GM19324 (cell line): ENCODE data around the gene CLK3.
"Not testable (repeated sequence)": the region's sequence is repeated elsewhere in the genome, so short reads cannot be mapped to it uniquely, and the experiment has no call there.

Experiments used
- ATAC-seq: cut with Tn5 transposase; IDR thresholded peaks from one replicate; pipeline ENCODE4 v1.9.1; 2021; ENCODE audit warnings: mild to moderate bottlenecking, moderate library complexity; ENCODE audit not compliant: unreplicated experiment, low FRiP score

CLK3 gene

DNA sequence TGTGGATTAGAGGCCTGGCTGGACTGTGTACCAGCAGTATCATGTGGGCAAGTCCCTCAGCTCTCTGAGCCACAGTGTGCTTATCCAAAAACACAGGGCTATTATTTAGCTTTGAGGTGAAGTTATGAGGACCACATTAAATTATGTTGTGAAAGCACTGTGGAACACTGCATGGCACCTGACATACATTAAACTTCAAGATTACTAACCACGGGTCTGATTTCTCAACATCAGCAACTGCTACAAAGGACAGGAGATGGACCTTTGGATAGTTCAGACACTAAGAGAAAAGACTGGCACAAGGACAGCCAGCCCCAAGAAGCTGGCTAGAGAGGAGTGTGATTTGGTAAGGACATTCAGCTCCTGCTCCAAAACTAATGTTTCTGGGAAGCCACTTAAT lies 21.3 kb downstream of the CLK3 start:
- no peak for ATAC-seq

DNA sequence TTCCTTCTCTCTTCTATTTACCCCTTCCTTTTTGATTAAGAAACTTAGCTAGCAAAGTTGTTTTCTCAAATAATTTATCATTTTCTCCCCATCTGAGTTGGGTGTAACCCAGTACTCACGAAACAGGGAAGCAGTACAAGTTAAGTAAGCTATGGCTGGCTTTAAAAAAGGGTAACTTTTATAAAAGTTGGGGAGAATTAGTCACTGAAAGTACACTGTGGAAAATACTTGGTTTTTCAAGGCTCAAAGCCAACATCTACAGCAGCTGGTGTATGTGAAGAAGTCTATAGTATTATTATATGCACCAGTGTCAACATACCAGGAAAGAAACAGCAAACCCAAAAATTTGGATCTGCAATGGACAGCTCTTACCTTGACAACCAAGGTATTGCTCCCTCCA lies 25.5 kb downstream of the CLK3 start:
- no peak for ATAC-seq

GRCh38 chr15:74642348-74642733 lies 26.7 kb downstream of the CLK3 start:
- no peak for ATAC-seq

GRCh38 chr15:74642734-74643664 lies 27.4 kb downstream of the CLK3 start:
- no peak for ATAC-seq

GRCh38 chr15:74643665-74644204 lies 28.1 kb downstream of the CLK3 start:
- ATAC-seq: no peak

- no peak for ATAC-seq
Measured at GRCh38 chr15:74646480-74646879, 30.8 kb downstream of the CLK3 start.

GRCh38 chr15:74648051-74648842 lies 32.6 kb downstream of the CLK3 start:
- ATAC-seq: no peak

- ATAC-seq: no peak
Measured at GRCh38 chr15:74651242-74651741, 35.7 kb downstream of the CLK3 start.

GRCh38 chr15:74653426-74654102 lies 37.9 kb downstream of the CLK3 start:
- no peak for ATAC-seq

GRCh38 chr15:74655424-74655823 lies 39.8 kb downstream of the CLK3 start:
- ATAC-seq: no peak

DNA sequence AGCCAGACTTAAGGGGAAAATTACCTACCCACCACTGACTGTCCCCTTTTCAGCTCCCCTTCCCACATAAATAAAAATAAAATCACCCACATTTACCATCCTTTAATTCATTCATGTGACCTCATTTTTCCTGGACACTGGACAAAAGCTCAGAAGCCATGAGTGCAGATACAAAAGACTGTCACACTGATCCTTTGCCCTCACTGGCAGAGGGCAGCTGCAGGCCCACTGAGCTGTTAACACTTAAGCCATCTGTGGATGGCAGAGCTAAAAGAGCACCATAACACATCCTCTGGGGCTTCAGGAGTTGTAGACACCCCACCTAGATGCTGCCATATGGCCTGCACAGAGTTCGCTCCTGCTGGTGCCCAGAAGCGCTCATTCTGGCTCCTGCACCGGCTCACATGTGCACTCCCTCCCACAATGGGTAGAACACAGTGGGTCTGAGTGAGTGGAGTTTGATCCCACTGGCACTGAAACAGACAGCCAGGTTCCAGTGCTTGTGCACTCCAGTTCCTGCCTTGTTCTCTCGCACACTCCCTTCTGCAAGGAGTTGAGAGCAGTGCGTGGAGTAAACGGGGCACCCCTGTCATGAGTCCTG lies 41.4 kb downstream of the CLK3 start:
- ATAC-seq: no peak

DNA sequence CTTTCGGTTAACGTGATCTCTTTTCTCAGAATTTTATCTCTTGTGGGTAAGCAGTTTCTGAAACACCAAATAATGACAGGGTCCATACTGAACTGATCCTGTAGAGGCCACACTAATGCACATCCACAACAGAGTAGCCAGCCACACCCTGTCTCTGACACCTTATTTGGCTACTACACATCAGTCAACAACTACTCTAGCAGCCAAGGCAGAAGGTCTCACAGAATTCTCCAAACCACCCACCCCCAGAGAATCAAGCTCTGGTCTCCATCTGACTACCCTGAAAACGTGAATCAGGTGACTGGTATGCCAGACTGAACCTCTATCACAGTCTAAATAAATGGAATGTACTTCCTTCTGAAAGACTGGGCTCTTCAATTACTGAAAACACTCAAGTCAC lies 42.2 kb downstream of the CLK3 start:
- no peak for ATAC-seq

- ATAC-seq: not testable (repeated sequence)
Measured at GRCh38 chr15:74661280-74661679, 45.6 kb downstream of the CLK3 start.

GRCh38 chr15:74662064-74662860 lies 46.6 kb downstream of the CLK3 start:
- no peak for ATAC-seq

GRCh38 chr15:74663303-74664027 lies 47.8 kb downstream of the CLK3 start:
- no peak for ATAC-seq

DNA sequence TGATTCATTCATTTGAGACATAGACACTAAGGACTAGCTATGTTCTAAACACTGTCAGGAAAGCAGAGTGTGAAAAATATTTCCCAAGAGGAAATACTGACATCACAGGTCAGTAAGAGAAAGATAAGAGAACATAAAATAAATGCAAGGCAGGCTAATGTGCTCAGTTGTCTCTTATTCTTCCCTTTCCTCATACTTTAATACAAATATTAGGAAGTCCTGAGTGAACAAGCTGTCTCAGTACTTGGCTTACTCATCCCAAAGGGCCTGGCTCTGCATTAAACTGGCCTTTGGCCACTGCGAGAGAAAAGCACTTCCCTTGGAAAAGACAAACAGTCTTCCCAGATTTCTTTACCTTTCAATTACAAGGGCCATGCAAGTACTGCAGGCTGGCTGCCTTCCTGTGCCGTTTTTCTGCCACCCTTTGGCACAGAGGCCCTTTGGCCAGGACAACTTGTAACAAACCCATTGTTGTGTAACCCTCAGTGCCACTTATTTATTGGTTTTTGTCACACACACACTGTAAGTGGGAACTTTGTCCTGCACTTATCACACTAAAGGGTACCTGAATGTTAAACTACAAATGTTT lies 48.5 kb downstream of the CLK3 start:
- no peak for ATAC-seq

DNA sequence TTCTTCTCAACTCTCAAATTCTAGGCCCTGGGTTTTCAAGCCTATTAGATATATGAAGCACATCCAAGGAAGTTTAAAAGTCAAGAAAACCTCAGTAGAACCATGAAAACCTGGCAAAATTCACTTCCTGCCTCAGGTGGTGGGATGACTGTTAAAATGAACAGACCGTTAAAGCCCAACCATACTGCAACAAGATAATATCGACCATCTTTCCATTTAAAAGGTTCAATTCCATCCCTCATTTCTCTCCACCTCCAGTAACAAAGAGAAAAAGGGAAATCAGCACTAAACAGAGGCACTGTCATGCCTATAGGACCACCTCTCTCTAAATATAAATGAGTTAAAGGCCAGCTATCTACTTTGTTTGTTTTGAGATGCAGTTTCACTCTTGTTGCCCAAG lies 49.0 kb downstream of the CLK3 start:
- no peak for ATAC-seq

DNA sequence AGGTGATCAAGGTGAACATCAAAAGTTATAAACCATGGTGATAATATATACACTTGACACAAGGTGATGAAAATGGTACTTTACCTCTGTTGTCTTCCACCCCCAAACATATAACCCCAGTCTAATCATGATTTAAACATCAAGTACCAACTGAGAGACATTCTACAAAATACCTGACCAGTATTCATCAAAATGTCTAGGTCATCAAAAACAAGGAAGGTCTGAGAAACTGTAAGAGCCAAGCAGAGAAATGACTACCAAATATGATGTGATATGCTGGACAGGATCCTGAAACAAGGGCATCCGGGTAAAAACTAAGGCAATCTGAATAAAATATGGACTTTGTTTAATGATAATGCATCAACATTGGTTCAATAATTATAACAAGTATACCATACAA lies 52.3 kb downstream of the CLK3 start:
- no peak for ATAC-seq
